HG02852 (cell line): ENCODE data around the gene MARCHF11.

Experiments
- ATAC-seq: cut with Tn5 transposase; IDR thresholded peaks from one replicate; pipeline ENCODE4 v1.9.1; 2021; ENCODE audit warnings: mild to moderate bottlenecking, moderate library complexity; ENCODE audit not compliant: unreplicated experiment

MARCHF11 gene, protein sequence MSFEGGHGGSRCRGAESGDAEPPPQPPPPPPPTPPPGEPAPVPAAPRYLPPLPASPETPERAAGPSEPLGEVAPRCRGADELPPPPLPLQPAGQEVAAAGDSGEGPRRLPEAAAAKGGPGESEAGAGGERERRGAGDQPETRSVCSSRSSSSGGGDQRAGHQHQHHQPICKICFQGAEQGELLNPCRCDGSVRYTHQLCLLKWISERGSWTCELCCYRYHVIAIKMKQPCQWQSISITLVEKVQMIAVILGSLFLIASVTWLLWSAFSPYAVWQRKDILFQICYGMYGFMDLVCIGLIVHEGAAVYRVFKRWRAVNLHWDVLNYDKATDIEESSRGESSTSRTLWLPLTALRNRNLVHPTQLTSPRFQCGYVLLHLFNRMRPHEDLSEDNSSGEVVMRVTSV

DNA sequence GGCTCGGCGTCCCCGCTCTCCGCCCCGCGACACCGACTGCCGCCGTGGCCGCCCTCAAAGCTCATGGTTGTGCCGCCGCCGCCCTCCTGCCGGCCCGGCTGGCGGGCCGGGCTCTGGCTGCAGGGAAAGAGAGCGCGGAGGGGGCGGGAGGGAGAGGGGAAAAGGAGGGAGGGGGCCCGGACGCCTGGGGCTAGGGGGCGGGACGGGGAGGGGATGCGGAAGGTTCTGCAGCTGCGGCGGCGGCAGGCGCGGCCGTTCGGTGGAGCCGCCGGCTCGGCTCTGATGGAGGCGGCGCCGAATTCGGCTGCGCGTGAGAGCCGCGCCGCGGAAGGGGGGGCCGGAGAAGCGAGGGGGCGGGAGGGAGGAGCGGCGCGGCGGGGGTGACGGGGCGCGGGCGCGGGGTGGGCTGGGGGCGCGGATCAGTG lies at the start of gene MARCHF11:
Gene MARCHF11, minus strand, starts transcription at position 281 of the 425 bp plus-strand sequence. Its CDS starts 216 bp downstream, at position 65.
- no peak for ATAC-seq

GRCh38 chr5:16225927-16226326 lies 46.3 kb upstream of the MARCHF11 start:
- ATAC-seq, result no peak

GRCh38 chr5:16192311-16192710 lies 12.7 kb upstream of the MARCHF11 start:
- no peak for ATAC-seq

GRCh38 chr5:16180789-16181082 lies 1.1 kb upstream of the MARCHF11 start:
- ATAC-seq, result no peak

DNA sequence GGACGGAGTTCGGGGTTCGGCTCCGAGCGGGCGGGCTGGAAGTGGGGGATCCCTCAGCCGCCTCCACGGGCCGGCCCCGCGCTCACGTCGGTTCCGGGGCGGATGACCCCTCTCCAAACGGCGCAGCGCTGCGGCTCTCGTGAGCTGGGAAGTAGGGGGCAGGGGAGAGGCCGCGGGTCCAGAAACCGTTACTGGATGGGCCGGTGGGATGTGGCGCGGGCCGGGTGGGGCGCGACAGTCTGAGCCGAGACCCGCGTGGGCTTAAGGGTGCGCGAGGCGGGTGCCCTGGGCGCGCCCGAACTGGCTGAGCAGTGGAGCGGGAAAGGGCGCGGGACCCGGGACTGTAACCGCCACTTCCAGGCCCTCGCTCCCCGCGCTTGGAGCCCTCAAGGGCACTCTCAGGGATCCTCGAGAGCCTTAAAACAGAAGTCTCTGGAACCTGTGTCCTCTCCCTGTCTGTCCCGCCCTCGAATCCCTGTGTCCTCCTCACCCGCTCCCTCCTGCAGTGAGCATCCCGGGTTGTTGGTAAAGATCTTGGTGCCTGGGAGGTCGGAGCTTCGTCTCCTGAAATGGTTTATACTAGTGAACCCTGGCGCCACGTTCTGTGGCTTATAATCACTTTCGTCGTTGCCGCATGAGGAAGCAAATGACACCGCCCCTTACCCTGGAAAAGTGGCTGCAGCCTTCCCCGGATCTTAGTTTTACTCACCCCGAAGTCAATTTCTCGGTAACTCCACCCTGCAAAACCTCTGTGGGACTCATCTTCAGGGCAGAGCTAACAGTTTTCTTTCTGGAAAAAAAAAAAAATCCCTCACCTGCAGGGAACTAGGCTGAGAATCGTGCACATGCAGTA lies 571 bp upstream of the MARCHF11 start:
- ATAC-seq, result no peak

- no peak for ATAC-seq
These were observed 732 bp downstream of the MARCHF11 start for GRCh38 chr5:16178745-16179372.

- ATAC-seq, result no peak
These were observed 10.0 kb downstream of the MARCHF11 start for GRCh38 chr5:16169550-16169949.

DNA sequence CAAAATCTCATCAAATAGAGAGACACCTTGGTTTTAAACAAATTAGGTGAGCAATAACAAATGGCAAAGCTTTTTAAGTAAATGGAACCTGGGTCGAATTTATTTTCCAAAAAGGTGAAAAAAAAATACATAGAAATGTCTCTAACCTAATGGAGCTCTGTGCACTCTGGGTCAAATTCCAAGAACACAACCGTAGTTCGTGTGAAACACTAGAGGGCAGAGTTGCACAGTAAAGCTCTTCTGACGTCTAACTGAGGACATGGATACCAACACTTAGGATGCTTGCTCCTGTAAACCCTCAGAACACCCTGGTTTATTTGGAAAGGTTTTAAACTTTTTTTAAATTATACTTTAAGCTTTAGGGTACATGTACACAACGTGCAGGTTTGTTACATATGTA lies 18.9 kb downstream of the MARCHF11 start:
- peak; percentile 95 for ATAC-seq

DNA sequence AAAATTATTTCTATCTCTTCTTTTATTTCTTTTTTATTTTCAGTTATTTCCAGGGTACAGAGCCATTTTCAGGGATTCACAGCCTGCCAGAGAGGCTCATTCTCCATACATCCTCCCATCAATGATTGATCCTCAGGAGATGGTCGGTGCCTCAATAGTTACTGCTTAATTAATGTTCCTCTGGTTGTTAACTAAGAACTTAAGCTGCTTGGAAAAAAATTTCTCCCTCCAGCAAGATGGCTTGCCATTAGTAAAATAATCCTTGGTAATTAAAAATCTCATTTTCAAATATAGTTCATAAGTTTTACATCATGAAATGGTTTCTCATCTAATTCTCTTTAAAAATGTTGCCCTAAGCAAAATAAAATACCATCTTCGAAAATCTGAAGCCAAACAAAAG lies 20.0 kb downstream of the MARCHF11 start:
- no peak for ATAC-seq

- ATAC-seq, result no peak
These were observed 23.4 kb downstream of the MARCHF11 start for GRCh38 chr5:16156152-16156551.

- no peak for ATAC-seq
These were observed 26.7 kb downstream of the MARCHF11 start for GRCh38 chr5:16152601-16153568.

GRCh38 chr5:16149621-16150020 lies 30.0 kb downstream of the MARCHF11 start:
- ATAC-seq, result no peak

DNA sequence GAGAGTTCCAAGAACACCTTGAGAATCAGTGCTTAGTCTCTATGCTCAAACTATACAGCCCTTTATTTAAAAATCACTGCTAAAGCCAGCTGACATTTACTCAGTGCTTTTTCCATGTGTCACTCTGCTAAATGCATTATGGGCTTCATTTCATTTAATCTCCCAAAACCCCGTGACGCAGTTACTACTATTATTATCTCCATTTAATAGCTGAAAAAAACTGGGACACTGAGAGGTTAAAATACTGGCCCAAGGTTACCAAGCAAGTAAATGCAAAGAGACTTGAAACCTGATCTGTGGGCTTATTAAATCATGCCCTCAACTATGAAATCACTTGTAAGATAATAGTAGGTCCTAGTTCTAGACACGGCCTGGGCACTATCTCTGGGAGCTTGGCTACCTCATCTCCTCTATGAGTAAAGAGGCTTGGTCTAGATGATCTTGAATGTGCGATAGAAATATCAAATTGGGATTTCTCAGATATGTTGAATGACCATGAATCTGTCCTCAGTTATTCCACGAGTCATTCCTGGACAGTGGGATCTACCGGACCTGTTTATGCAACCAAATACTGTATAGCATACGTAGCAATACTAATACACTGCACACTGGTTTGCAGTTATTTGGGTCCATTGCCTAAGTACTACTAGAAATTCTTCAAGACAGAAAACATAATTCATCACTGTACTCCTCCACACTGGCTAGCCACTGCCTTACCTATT lies 32.3 kb downstream of the MARCHF11 start:
- ATAC-seq, result no peak

DNA sequence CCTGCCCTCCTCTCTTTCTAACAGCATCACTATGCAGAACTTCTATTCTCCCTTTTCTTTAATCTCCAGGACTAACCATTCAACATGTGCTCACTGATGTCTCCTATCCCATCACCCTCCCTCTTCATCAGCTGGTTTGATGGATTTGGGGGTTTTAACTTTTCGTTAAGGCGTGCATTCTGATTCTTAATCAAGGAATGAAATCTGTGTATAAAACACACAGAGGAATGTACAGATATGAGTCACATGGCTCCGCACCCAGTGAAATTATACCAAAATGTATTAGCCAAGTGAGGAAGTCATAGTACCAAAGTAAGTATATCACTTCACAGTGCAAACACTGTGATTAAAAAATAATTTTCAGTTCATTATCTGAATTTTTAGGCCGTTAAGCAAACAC lies 35.2 kb downstream of the MARCHF11 start:
- no peak for ATAC-seq

DNA sequence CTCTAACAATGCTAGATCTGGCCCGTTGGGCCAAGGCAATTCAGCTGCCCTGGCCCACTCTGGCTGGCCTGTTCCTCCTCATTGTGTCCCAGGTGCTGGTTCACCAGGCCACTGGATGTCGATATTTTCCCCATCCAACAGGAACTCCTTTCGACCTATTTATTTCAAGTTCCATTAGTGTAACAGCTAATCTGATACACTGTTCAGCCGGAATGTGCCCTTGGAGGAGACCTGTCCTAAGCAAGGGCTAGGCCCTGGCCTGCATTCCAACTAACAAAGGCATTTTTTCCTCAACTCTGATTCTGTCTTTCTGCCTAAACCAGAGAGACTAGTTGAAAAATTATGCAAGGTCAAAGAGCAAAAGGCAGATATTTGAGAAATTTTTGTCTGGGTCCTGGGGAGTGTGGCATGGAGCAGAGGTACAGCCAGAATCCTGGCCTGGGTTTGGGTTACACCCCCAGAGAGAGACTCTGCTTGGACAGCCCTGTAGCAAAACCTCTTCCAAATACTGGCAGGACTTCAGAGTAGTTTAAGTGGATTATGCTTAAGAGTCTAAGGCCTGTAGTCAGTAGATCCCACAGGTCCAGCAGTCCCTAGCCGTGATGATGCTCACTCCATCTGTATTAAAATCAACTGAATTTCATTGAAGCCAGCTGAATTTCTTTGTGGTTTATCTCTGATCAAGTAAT lies 36.1 kb downstream of the MARCHF11 start:
- no peak for ATAC-seq

- no peak for ATAC-seq
These were observed 38.6 kb downstream of the MARCHF11 start for GRCh38 chr5:16140944-16141343.

- no peak for ATAC-seq
These were observed 39.2 kb downstream of the MARCHF11 start for GRCh38 chr5:16140417-16140816.

GRCh38 chr5:16137177-16137576 lies 42.4 kb downstream of the MARCHF11 start:
- no peak for ATAC-seq

- no peak for ATAC-seq
These were observed 44.1 kb downstream of the MARCHF11 start for GRCh38 chr5:16135506-16135905.
